Uterus (tissue), 4 donors: ENCODE results near the gene C8A. TPM values are rescaled to one million over a fixed set of nuclear protein-coding genes. Genes with fewer than 3 reads are reported as not detected.

ENCODE experiments used
- DNase-seq, 2 donors: peaks; one replicate each; pipeline ENCODE4 v3.0.0-alpha.2; 2019 to 2020
- H3K27ac ChIP-seq, 2 donors: fragments of 200-600 bp; sonication (generic); 1 replicate in 1 of 2; 2 replicates in 1 of 2; pipeline ENCODE4 v1.5.1; 2016 to 2018
- H3K27me3 ChIP-seq, 2 donors: fragments of 200-600 bp; sonication (generic); one replicate each; pipeline ENCODE4 v1.5.1; 2018 to 2019; ENCODE audit warnings: control low read depth in 1 of 2
- H3K36me3 ChIP-seq, 2 donors: fragments of 200-600 bp; sonication (generic); one replicate each; pipeline ENCODE4 v1.5.1; 2019; ENCODE audit warnings: control low read depth in 1 of 2
- H3K4me1 ChIP-seq, 2 donors: fragments of 200-600 bp; sonication (generic); one replicate each; pipeline ENCODE4 v1.5.1; 2018 to 2019; ENCODE audit warnings: control low read depth in 1 of 2
- H3K4me3 ChIP-seq, 2 donors: fragments of 200-600 bp; sonication (generic); 1 replicate in 1 of 2; 2 replicates in 1 of 2; pipeline ENCODE4 v1.5.1; 2018 to 2019; ENCODE audit warnings: mild to moderate bottlenecking in 1 of 2
- H3K9me3 ChIP-seq, 2 donors: fragments of 200-600 bp; sonication (generic); one replicate each; pipeline ENCODE4 v1.5.1; 2019; ENCODE audit warnings: control low read depth in 1 of 2
- CTCF ChIP-seq, 4 experiments: fragments of 200-600 bp in 2 of 4; fragments of 450-650 bp in 2 of 4; sonication (generic) in 2 of 4; IDR thresholded peaks; one replicate each; pipeline ENCODE4 v1.5.1; 2016 to 2019; ENCODE audit warnings: antibody characterized with exemption in 4 of 4, mild to moderate bottlenecking in 2 of 4, moderate library complexity in 1 of 4
- POLR2A ChIP-seq, 2 donors: fragments of 450-650 bp; IDR thresholded peaks; one replicate each; pipeline ENCODE4 v1.6.1; 2016; ENCODE audit warnings: antibody characterized with exemption in 2 of 2, mild to moderate bottlenecking in 1 of 2, moderate library complexity in 1 of 2
- intact Hi-C: fragments of 100-400 bp; cut with DNase I; formaldehyde crosslinking; loops from one replicate; pipeline ENCODE4 v1.15.1; 2023; ENCODE audit warnings: low total_unique reads
- total RNA-seq, 4 donors: library from RNA; depleted of rRNA in 3 of 4; stranded (reverse); fragments of >200 nt in 3 of 4; gene quantifications; one replicate each; pipeline versions ENCODE4 v1.1.0 to v1.2.4, GENCODE V29; 2014 to 2023
- donor health status: DM: yes; HTN: yes; CAD: no.

The C8A gene
- total RNA-seq, 4 donors from 2014 or later, result not detected

GRCh38 chr1:56938646-56939045 lies 84.0 kb downstream of the C8A start:
- Histone ChIP-seq H3K9me3 (no peaks in the 10 kb centered on the region), H3K4me1 (no peaks in the 10 kb centered on the region), H3K27ac (no peak overlapping the region), H3K36me3 (no peaks in the 10 kb centered on the region), H3K4me3 (no peak overlapping the region), H3K27me3 (peaks cover 0 to 3% of the 10 kb centered on the region in 2 donors)
- intact Hi-C loops, result no loop called here
- no peak for DNase-seq
- TF ChIP-seq CTCF (IDR thresholded peaks at IDR 0.05) (no peak), POLR2A (IDR thresholded peaks at IDR 0.05) (no peak)

- H3K27ac ChIP-seq, result no peak overlapping the region
- no peaks in the 10 kb centered on the region for H3K36me3 ChIP-seq
- TF ChIP-seq CTCF (IDR thresholded peaks at IDR 0.05), result no peak
- TF ChIP-seq POLR2A (IDR thresholded peaks at IDR 0.05), result no peak
- H3K4me3 ChIP-seq, result no peak overlapping the region
- H3K4me1 ChIP-seq, result no peaks in the 10 kb centered on the region
- no peak for DNase-seq
- peaks cover 0 to 3% of the 10 kb centered on the region in 2 donors for H3K27me3 ChIP-seq
- no peaks in the 10 kb centered on the region for H3K9me3 ChIP-seq
- intact Hi-C loops, result no loop called here
Observed at GRCh38 chr1:56939209-56939608, 84.6 kb downstream of the C8A start.

- intact Hi-C loops, result no loop called here
- DNase-seq, result no peak
- Histone ChIP-seq H3K4me3 (no peak overlapping the region), H3K27ac (no peak overlapping the region), H3K36me3 (no peaks in the 10 kb centered on the region), H3K9me3 (no peaks in the 10 kb centered on the region), H3K27me3 (peaks cover 0 to 3% of the 10 kb centered on the region in 2 donors), H3K4me1 (no peaks in the 10 kb centered on the region)
- TF ChIP-seq POLR2A (IDR thresholded peaks at IDR 0.05) (no peak), CTCF (IDR thresholded peaks at IDR 0.05) (no peak)
Observed at GRCh38 chr1:56940039-56940438, 85.4 kb downstream of the C8A start.

- no peaks in the 10 kb centered on the region for H3K36me3 ChIP-seq
- intact Hi-C loops, result no loop called here
- H3K9me3 ChIP-seq, result no peaks in the 10 kb centered on the region
- DNase-seq, result no peak
- H3K27me3 ChIP-seq, result no peaks in the 10 kb centered on the region
- H3K27ac ChIP-seq, result no peak overlapping the region
- no peak overlapping the region for H3K4me3 ChIP-seq
- no peak for TF ChIP-seq POLR2A (IDR thresholded peaks at IDR 0.05)
- TF ChIP-seq CTCF (IDR thresholded peaks at IDR 0.05), result no peak
- H3K4me1 ChIP-seq, result no peaks in the 10 kb centered on the region
Observed at GRCh38 chr1:56948403-56949023, 93.9 kb downstream of the C8A start.

GRCh38 chr1:56952501-56952900 lies 97.9 kb downstream of the C8A start:
- Histone ChIP-seq H3K4me3 (no peak overlapping the region), H3K9me3 (no peaks in the 10 kb centered on the region), H3K4me1 (no peaks in the 10 kb centered on the region), H3K36me3 (no peaks in the 10 kb centered on the region), H3K27ac (no peak overlapping the region), H3K27me3 (no peaks in the 10 kb centered on the region)
- intact Hi-C loops, result no loop called here
- no peak for DNase-seq
- no peak for TF ChIP-seq POLR2A (IDR thresholded peaks at IDR 0.05)
- no peak for TF ChIP-seq CTCF (IDR thresholded peaks at IDR 0.05)
